ENCODE results near the gene TP63. TPM values are rescaled to one million over a fixed set of nuclear protein-coding genes. Genes with fewer than 3 reads are reported as not detected.
A peak's percentile ranks its signal among the peaks of the same experiment; 100 is the strongest.

Gene TP63
- total RNA-seq, 1 experiment from 2014 or later, result 4.9 TPM

DNA sequence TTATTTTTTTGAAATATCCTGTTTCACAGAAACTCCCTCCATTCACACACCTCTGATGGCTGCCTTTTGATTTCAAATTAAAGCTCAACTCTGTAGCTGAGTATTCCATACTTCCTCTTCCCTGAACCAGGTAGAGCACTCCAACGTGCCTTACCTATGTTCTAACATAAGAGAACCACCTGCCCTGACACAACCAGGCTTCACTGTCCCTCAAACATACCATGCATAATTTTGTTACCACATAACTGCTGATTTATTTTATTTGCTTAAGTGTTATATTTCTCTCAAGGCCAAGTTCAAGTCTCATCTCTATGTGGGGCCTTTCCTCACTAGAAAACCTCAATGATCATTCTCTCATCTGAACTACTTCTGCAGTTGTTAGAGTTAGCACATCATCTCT is 279.8 kb downstream of the TP63 start:
- DNase-seq (ENCODE audit: low spot score), result no peak
- Histone ChIP-seq H3K9me3 (ENCODE audit: low read depth, low read length, poor library complexity, severe bottlenecking) (no peaks in the 10 kb centered on the region), H3K36me3 (ENCODE audit: insufficient read depth, low read length, poor library complexity, severe bottlenecking) (no peaks in the 10 kb centered on the region), H3K27ac (ENCODE audit: low read depth, low read length, poor library complexity, severe bottlenecking) (no peak overlapping the region), H3K4me1 (ENCODE audit: insufficient read depth, low read length, poor library complexity, severe bottlenecking) (peaks cover 17% of the 10 kb centered on the region), H3K4me3 (ENCODE audit: low read depth, low read length, poor library complexity, severe bottlenecking) (no peak overlapping the region), H3K27me3 (replicated peaks; ENCODE audit: insufficient read depth, low read depth, low read length, poor library complexity) (no peaks in the 10 kb centered on the region)
- no TSS peak for BruUV-seq (replicated peaks)
- ChIA-PET POLR2A (ENCODE audit: low non-redundant PET) (no interaction called here), CTCF (no interaction called here)
- TF ChIP-seq, protein P1, sequence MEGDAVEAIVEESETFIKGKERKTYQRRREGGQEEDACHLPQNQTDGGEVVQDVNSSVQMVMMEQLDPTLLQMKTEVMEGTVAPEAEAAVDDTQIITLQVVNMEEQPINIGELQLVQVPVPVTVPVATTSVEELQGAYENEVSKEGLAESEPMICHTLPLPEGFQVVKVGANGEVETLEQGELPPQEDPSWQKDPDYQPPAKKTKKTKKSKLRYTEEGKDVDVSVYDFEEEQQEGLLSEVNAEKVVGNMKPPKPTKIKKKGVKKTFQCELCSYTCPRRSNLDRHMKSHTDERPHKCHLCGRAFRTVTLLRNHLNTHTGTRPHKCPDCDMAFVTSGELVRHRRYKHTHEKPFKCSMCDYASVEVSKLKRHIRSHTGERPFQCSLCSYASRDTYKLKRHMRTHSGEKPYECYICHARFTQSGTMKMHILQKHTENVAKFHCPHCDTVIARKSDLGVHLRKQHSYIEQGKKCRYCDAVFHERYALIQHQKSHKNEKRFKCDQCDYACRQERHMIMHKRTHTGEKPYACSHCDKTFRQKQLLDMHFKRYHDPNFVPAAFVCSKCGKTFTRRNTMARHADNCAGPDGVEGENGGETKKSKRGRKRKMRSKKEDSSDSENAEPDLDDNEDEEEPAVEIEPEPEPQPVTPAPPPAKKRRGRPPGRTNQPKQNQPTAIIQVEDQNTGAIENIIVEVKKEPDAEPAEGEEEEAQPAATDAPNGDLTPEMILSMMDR (conservative IDR thresholded peaks at IDR 0.05; ENCODE audit: low read depth, low read length), result no peak
- TF ChIP-seq EZH2 (IDR thresholded peaks at IDR 0.05; ENCODE audit: borderline replicate concordance, low read depth, low read length, poor library complexity, severe bottlenecking), result no peak
- intact Hi-C loops (cut with micrococcal nuclease; ENCODE audit: unreplicated experiment), result no loop called here

DNA sequence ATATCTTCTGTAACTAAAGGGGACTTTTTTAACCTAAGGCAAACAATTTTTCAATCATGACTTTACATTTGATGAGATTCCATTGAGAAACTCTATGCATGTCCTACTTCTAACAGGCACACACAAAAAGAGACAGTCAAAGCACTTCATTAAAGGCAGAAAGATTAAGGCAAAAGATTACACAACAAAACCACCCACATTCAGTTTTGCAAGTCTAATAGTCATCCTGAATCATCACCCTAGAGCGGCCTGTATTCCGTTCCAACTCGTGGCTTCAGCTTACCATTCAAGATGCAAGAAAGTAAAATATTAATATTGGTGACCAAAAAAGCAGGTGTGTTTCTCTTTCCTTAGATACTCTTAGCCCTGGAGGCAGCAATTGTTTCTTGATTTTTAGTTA is 283.6 kb downstream of the TP63 start:
- Histone ChIP-seq H3K9me3 (ENCODE audit: low read depth, low read length, poor library complexity, severe bottlenecking) (no peaks in the 10 kb centered on the region), H3K27ac (ENCODE audit: low read depth, low read length, poor library complexity, severe bottlenecking) (peak overlapping the region; percentile 11), H3K27me3 (replicated peaks; ENCODE audit: insufficient read depth, low read depth, low read length, poor library complexity) (no peaks in the 10 kb centered on the region), H3K4me3 (ENCODE audit: low read depth, low read length, poor library complexity, severe bottlenecking) (no peak overlapping the region), H3K4me1 (ENCODE audit: insufficient read depth, low read length, poor library complexity, severe bottlenecking) (peaks cover 22% of the 10 kb centered on the region), H3K36me3 (ENCODE audit: insufficient read depth, low read length, poor library complexity, severe bottlenecking) (no peaks in the 10 kb centered on the region)
- peak; percentile 77 for DNase-seq (ENCODE audit: low spot score)
- TF ChIP-seq, protein P1 (conservative IDR thresholded peaks at IDR 0.05; ENCODE audit: low read depth, low read length), result no peak
- no peak for TF ChIP-seq EZH2 (IDR thresholded peaks at IDR 0.05; ENCODE audit: borderline replicate concordance, low read depth, low read length, poor library complexity, severe bottlenecking)
- BruUV-seq (replicated peaks), result no TSS peak
- CTCF ChIA-PET, result no interaction called here
- POLR2A ChIA-PET (ENCODE audit: low non-redundant PET), result no interaction called here
- intact Hi-C loops (cut with micrococcal nuclease; ENCODE audit: unreplicated experiment), result no loop called here

GRCh38 chr3:189921770-189922169 is 290.6 kb downstream of the TP63 start:
- no peaks in the 10 kb centered on the region for H3K27me3 ChIP-seq (replicated peaks; ENCODE audit: insufficient read depth, low read depth, low read length, poor library complexity)

More at GRCh38 chr3:189921770-189922169, 290.6 kb downstream of the TP63 start:
- no peak overlapping the region for H3K27ac ChIP-seq (ENCODE audit: low read depth, low read length, poor library complexity, severe bottlenecking)
- no peaks in the 10 kb centered on the region for H3K36me3 ChIP-seq (ENCODE audit: insufficient read depth, low read length, poor library complexity, severe bottlenecking)
- BruUV-seq (replicated peaks), result no TSS peak
- CTCF ChIA-PET, result no interaction called here
- no peak overlapping the region for H3K4me3 ChIP-seq (ENCODE audit: low read depth, low read length, poor library complexity, severe bottlenecking)
- no peaks in the 10 kb centered on the region for H3K9me3 ChIP-seq (ENCODE audit: low read depth, low read length, poor library complexity, severe bottlenecking)
- TF ChIP-seq, protein P1 (conservative IDR thresholded peaks at IDR 0.05; ENCODE audit: low read depth, low read length), result no peak
- TF ChIP-seq EZH2 (IDR thresholded peaks at IDR 0.05; ENCODE audit: borderline replicate concordance, low read depth, low read length, poor library complexity, severe bottlenecking), result no peak
- DNase-seq (ENCODE audit: low spot score), result no peak
- intact Hi-C loops (cut with micrococcal nuclease; ENCODE audit: unreplicated experiment), result no loop called here
- peaks cover 2% of the 10 kb centered on the region for H3K4me1 ChIP-seq (ENCODE audit: insufficient read depth, low read length, poor library complexity, severe bottlenecking)
- POLR2A ChIA-PET (ENCODE audit: low non-redundant PET), result no interaction called here
